Small intestine (tissue), 7 donors: ENCODE data around the gene SH2B3. TPM values are rescaled to one million over a fixed set of nuclear protein-coding genes. Genes with fewer than 3 reads are reported as not detected.
"Not testable (repeated sequence)": the region's sequence is repeated elsewhere in the genome, so short reads cannot be mapped to it uniquely, and the experiment has no call there.

Source experiments
- DNase-seq, 2 donors: peaks; one replicate each; pipeline versions ENCODE4 v3.0.0 to v3.0.0-alpha.2; 2013
- FAIRE-seq: peaks from 2 replicates; lab custom pipeline; 2012; peaks lifted over from hg19 to GRCh38; lab: Jason Lieb, UNC
- H3K27ac ChIP-seq, 3 donors: one replicate each; pipeline ENCODE4 v1.5.1; 2013; ENCODE audit warnings: low read length in 2 of 3, mild to moderate bottlenecking in 2 of 3, control low read depth in 1 of 3, inconsistent platforms in 1 of 3, low read depth in 1 of 3, moderate library complexity in 1 of 3
- H3K27me3 ChIP-seq, 3 donors: one replicate each; pipeline ENCODE4 v1.6.1; 2013; ENCODE audit warnings: low read length in 3 of 3, inconsistent platforms in 1 of 3; ENCODE audit not compliant: control insufficient read depth in 3 of 3, insufficient read depth in 3 of 3
- H3K36me3 ChIP-seq, 3 donors: one replicate each; pipeline ENCODE4 v1.6.1; 2013; ENCODE audit warnings: low read length in 3 of 3, inconsistent platforms in 1 of 3, low read depth in 1 of 3, mild to moderate bottlenecking in 1 of 3, moderate library complexity in 1 of 3; ENCODE audit not compliant: control insufficient read depth in 3 of 3, insufficient read depth in 2 of 3
- H3K4me1 ChIP-seq, 3 donors: one replicate each; pipeline ENCODE4 v1.6.1; 2013; ENCODE audit warnings: low read length in 2 of 3, inconsistent platforms in 1 of 3, low read depth in 1 of 3, mild to moderate bottlenecking in 1 of 3, moderate library complexity in 1 of 3; ENCODE audit not compliant: control insufficient read depth in 3 of 3, insufficient read depth in 2 of 3
- H3K4me3 ChIP-seq, 3 donors: one replicate each; pipeline ENCODE4 v1.5.1; 2013; ENCODE audit warnings: low read length in 3 of 3, control low read depth in 1 of 3, inconsistent platforms in 1 of 3, low read depth in 1 of 3, mild to moderate bottlenecking in 1 of 3, moderate library complexity in 1 of 3
- H3K9me3 ChIP-seq, 2 donors: one replicate each; pipeline ENCODE4 v1.6.1; 2013; ENCODE audit warnings: low read depth in 1 of 2, low read length in 1 of 2; ENCODE audit not compliant: control insufficient read depth in 2 of 2, insufficient read depth in 1 of 2
- WGBS, 3 donors: extraction: QIAGEN DNeasy Blood & Tissue Kit; methylation state at CpG; one replicate each; pipeline ENCODE4 v1.1.7; 2013; 5-methylcytosine and 5-hydroxymethylcytosine counted together
- polyA plus RNA-seq, 4 donors: library from polyadenylated mRNA; stranded (reverse) in 3 of 4; unstranded in 1 of 4; fragments of 200-250 nt in 3 of 4; fragments of 120-200 nt in 1 of 4; gene quantifications; one replicate each; pipeline versions ENCODE4 v1.2.1 to v1.2.3, GENCODE V29; 2013
- donor health status: healthy with polysubstance abuse.
- donor health status: control.
- donor health status: control.
- donor health status: Bipolar disorder and iron deficiency.
- donor health status: healthy.

The SH2B3 gene
- polyA plus RNA-seq, 4 donors = 0.67 to 14.9 (median 6.9) TPM

GRCh38 chr12:111390910-111391309 lies 14.8 kb upstream of the SH2B3 start:
- H3K27me3 ChIP-seq = no peaks in the 10 kb centered on the region
- no peak for DNase-seq
- H3K4me1 ChIP-seq = no peaks in the 10 kb centered on the region
- H3K4me3 ChIP-seq = no peak overlapping the region
- FAIRE-seq = no peak
- no peaks in the 10 kb centered on the region for H3K36me3 ChIP-seq
- no peak overlapping the region for H3K27ac ChIP-seq
- WGBS, 3 donors = 84 to 88% (median 86%) methylated on average over 9 of the region's 9 CpGs
- H3K9me3 ChIP-seq = no peaks in the 10 kb centered on the region

GRCh38 chr12:111393700-111394300 lies 11.9 kb upstream of the SH2B3 start:
- Histone ChIP-seq H3K4me3 (no peak overlapping the region), H3K36me3 (no peaks in the 10 kb centered on the region), H3K9me3 (no peaks in the 10 kb centered on the region), H3K27ac (no peak overlapping the region), H3K27me3 (no peaks in the 10 kb centered on the region), H3K4me1 (peaks cover 0 to 3% (median 2%) of the 10 kb centered on the region in 3 donors)
- DNase-seq = peak in 1 of 2 donors; percentile 29
- WGBS, 3 donors = 77 to 89% (median 83%) methylated on average over 8 of the region's 8 CpGs
- FAIRE-seq = no peak

GRCh38 chr12:111394480-111394879 lies 11.2 kb upstream of the SH2B3 start:
- Histone ChIP-seq H3K4me3 (no peak overlapping the region), H3K9me3 (no peaks in the 10 kb centered on the region), H3K4me1 (peaks cover 0 to 3% (median 2%) of the 10 kb centered on the region in 3 donors), H3K36me3 (no peaks in the 10 kb centered on the region), H3K27me3 (no peaks in the 10 kb centered on the region), H3K27ac (no peak overlapping the region)
- DNase-seq (no peak), FAIRE-seq (no peak)
- 79 to 85% (median 80%) methylated on average over 7 to 8 of the region's 8 CpGs for WGBS, 3 donors

GRCh38 chr12:111395336-111396187 lies 10.2 kb upstream of the SH2B3 start:
- H3K36me3 ChIP-seq = no peaks in the 10 kb centered on the region
- DNase-seq = no peak
- H3K4me3 ChIP-seq = no peak overlapping the region
- no peaks in the 10 kb centered on the region for H3K27me3 ChIP-seq
- 78 to 87% (median 86%) methylated on average over 8 of the region's 8 CpGs for WGBS, 3 donors
- FAIRE-seq = no peak
- no peak overlapping the region for H3K27ac ChIP-seq
- peaks cover 0 to 3% (median 2%) of the 10 kb centered on the region in 3 donors for H3K4me1 ChIP-seq
- H3K9me3 ChIP-seq = no peaks in the 10 kb centered on the region

GRCh38 chr12:111396271-111396670 lies 9.5 kb upstream of the SH2B3 start:
- H3K36me3 ChIP-seq, H3K4me1 ChIP-seq, H3K27me3 ChIP-seq, DNase-seq, H3K27ac ChIP-seq, H3K9me3 ChIP-seq, FAIRE-seq, H3K4me3 ChIP-seq: not testable (repeated sequence)
- WGBS, 3 donors = 67 to 89% (median 79%) methylated on average over 7 of the region's 7 CpGs

GRCh38 chr12:111396726-111397445 lies 8.8 kb upstream of the SH2B3 start:
- H3K27me3 ChIP-seq = no peaks in the 10 kb centered on the region
- H3K9me3 ChIP-seq = no peaks in the 10 kb centered on the region
- H3K4me1 ChIP-seq = peaks cover 0 to 3% (median 2%) of the 10 kb centered on the region in 3 donors
- FAIRE-seq = no peak
- DNase-seq = peak; percentile 75 to 91
- no peak overlapping the region for H3K4me3 ChIP-seq
- 6 to 7% (median 6%) methylated on average over 31 to 34 of the region's 34 CpGs for WGBS, 3 donors
- H3K27ac ChIP-seq = peak overlapping the region in 1 of 3 donors; percentile 22
- no peaks in the 10 kb centered on the region for H3K36me3 ChIP-seq

- Histone ChIP-seq H3K4me1 (peaks cover 0 to 5% (median 3%) of the 10 kb centered on the region in 3 donors), H3K9me3 (no peaks in the 10 kb centered on the region), H3K27ac (peak overlapping the region in 1 of 3 donors; percentile 55), H3K36me3 (no peaks in the 10 kb centered on the region), H3K27me3 (no peaks in the 10 kb centered on the region), H3K4me3 (no peak overlapping the region)
- FAIRE-seq (no peak), DNase-seq (no peak)
- 72 to 81% (median 80%) methylated on average over 4 of the region's 4 CpGs for WGBS, 3 donors
Measured at GRCh38 chr12:111398530-111398929, 7.2 kb upstream of the SH2B3 start.

GRCh38 chr12:111399741-111400404 lies 5.8 kb upstream of the SH2B3 start:
- not testable (repeated sequence) for H3K27me3 ChIP-seq, H3K9me3 ChIP-seq, H3K36me3 ChIP-seq, FAIRE-seq, H3K27ac ChIP-seq, DNase-seq, H3K4me3 ChIP-seq
- 80 to 83% (median 82%) methylated on average over 9 of the region's 9 CpGs for WGBS, 3 donors
- peaks cover 0 to 14% (median 3%) of the 10 kb centered on the region in 3 donors for H3K4me1 ChIP-seq
